ENCODE results near the gene HSPH1.

- TF ChIP-seq E2F6 (IDR thresholded peaks at IDR 0.05): no peak
- TF ChIP-seq, protein P1, sequence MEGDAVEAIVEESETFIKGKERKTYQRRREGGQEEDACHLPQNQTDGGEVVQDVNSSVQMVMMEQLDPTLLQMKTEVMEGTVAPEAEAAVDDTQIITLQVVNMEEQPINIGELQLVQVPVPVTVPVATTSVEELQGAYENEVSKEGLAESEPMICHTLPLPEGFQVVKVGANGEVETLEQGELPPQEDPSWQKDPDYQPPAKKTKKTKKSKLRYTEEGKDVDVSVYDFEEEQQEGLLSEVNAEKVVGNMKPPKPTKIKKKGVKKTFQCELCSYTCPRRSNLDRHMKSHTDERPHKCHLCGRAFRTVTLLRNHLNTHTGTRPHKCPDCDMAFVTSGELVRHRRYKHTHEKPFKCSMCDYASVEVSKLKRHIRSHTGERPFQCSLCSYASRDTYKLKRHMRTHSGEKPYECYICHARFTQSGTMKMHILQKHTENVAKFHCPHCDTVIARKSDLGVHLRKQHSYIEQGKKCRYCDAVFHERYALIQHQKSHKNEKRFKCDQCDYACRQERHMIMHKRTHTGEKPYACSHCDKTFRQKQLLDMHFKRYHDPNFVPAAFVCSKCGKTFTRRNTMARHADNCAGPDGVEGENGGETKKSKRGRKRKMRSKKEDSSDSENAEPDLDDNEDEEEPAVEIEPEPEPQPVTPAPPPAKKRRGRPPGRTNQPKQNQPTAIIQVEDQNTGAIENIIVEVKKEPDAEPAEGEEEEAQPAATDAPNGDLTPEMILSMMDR (IDR thresholded peaks at IDR 0.05; ENCODE audit: control extremely low read depth in 1 of 3, insufficient read depth in 1 of 3, low read depth in 1 of 3, low read length in 3 of 3): no peak
- TF ChIP-seq CEBPB (IDR thresholded peaks at IDR 0.05; ENCODE audit: low read depth, low read length): no peak
- TF ChIP-seq GABPA (IDR thresholded peaks at IDR 0.05; ENCODE audit: borderline replicate concordance, insufficient read depth, low read length): no peak
- TF ChIP-seq EP300 (IDR thresholded peaks at IDR 0.05; ENCODE audit: borderline replicate concordance in 1 of 2, low read depth in 2 of 2, low read length in 2 of 2): no peak
- no peak for TF ChIP-seq POLR2A (IDR thresholded peaks at IDR 0.05; ENCODE audit: control extremely low read depth in 1 of 2, low read depth in 2 of 2, low read length in 2 of 2)
- TF ChIP-seq RXRA (IDR thresholded peaks at IDR 0.05; ENCODE audit: insufficient read depth, low read depth, low read length): no peak
- TF ChIP-seq, protein P2, sequence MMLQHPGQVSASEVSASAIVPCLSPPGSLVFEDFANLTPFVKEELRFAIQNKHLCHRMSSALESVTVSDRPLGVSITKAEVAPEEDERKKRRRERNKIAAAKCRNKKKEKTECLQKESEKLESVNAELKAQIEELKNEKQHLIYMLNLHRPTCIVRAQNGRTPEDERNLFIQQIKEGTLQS (IDR thresholded peaks at IDR 0.05; ENCODE audit: insufficient read depth, low read depth, low read length): no peak
- no peak for TF ChIP-seq MAFK (IDR thresholded peaks at IDR 0.05; ENCODE audit: low read depth, low read length)
- TF ChIP-seq SIX5 (IDR thresholded peaks at IDR 0.05; ENCODE audit: low read depth, low read length): no peak
- no peak for TF ChIP-seq CBX5 (IDR thresholded peaks at IDR 0.05; ENCODE audit: low read depth, low read length)
Measured at GRCh38 chr13:31089649-31090048, 72.1 kb downstream of the HSPH1 start.

Data from H1 (cell line).